Memory B cell (primary cell): ENCODE measurements around the gene PLEKHB1.

Source experiments
- ATAC-seq: fragments of 150-1000 bp; cut with Tn5 transposase; 2 replicates; pipeline ENCODE4 v1.10.0; 2021; ENCODE audit warnings: low read depth, mild to moderate bottlenecking, moderate library complexity
- DNase-seq, 2 donors: peaks; one replicate each; pipeline ENCODE4 v3.0.0; 2022; ENCODE audit warnings: low spot score in 2 of 2
- H3K27ac Mint-ChIP-seq: one replicate; pipeline ENCODE4 v1.8.0; 2022; ENCODE audit warnings: mild to moderate bottlenecking, moderate library complexity, mixed read lengths
- H3K27me3 Mint-ChIP-seq: one replicate; pipeline ENCODE4 v1.8.0; 2022; ENCODE audit warnings: mixed read lengths
- H3K36me3 Mint-ChIP-seq: one replicate; pipeline ENCODE4 v1.8.0; 2022; ENCODE audit warnings: mild to moderate bottlenecking, mixed read lengths
- H3K4me1 Mint-ChIP-seq: one replicate; pipeline ENCODE4 v1.8.0; 2022; ENCODE audit warnings: mixed read lengths
- H3K4me3 Mint-ChIP-seq: one replicate; pipeline ENCODE4 v1.8.0; 2022; ENCODE audit warnings: mild to moderate bottlenecking, moderate library complexity, mixed read lengths
- H3K9me3 Mint-ChIP-seq: one replicate; pipeline ENCODE4 v1.8.0; 2022; ENCODE audit warnings: mixed read lengths

The PLEKHB1 gene

GRCh38 chr11:73680687-73681086 lies 34.3 kb downstream of the PLEKHB1 start:
- no peak overlapping the region for H3K4me3 Mint-ChIP-seq
- H3K27ac Mint-ChIP-seq, result no peak overlapping the region
- DNase-seq (no peak), ATAC-seq (no peak)
- H3K27me3 Mint-ChIP-seq, result no peaks in the 10 kb centered on the region
- H3K4me1 Mint-ChIP-seq, result no peaks in the 10 kb centered on the region
- no peaks in the 10 kb centered on the region for H3K9me3 Mint-ChIP-seq
- H3K36me3 Mint-ChIP-seq, result peaks cover 19% of the 10 kb centered on the region

- H3K9me3 Mint-ChIP-seq, result no peaks in the 10 kb centered on the region
- H3K36me3 Mint-ChIP-seq, result peaks cover 7% of the 10 kb centered on the region
- no peaks in the 10 kb centered on the region for H3K4me1 Mint-ChIP-seq
- no peak for ATAC-seq
- no peaks in the 10 kb centered on the region for H3K27me3 Mint-ChIP-seq
- H3K27ac Mint-ChIP-seq, result no peak overlapping the region
- DNase-seq, result no peak
- no peak overlapping the region for H3K4me3 Mint-ChIP-seq
Observed at GRCh38 chr11:73693899-73694525, 47.6 kb downstream of the PLEKHB1 start.

GRCh38 chr11:73705053-73705452 lies 58.7 kb downstream of the PLEKHB1 start:
- Mint-ChIP-seq H3K27ac (no peak overlapping the region), H3K27me3 (no peaks in the 10 kb centered on the region), H3K4me3 (no peak overlapping the region), H3K9me3 (no peaks in the 10 kb centered on the region), H3K4me1 (no peaks in the 10 kb centered on the region), H3K36me3 (peaks cover 16% of the 10 kb centered on the region)
- no peak for DNase-seq
- no peak for ATAC-seq

- H3K9me3 Mint-ChIP-seq, result no peaks in the 10 kb centered on the region
- no peak for DNase-seq
- no peaks in the 10 kb centered on the region for H3K27me3 Mint-ChIP-seq
- H3K4me1 Mint-ChIP-seq, result peaks cover under 1% of the 10 kb centered on the region
- H3K27ac Mint-ChIP-seq, result no peak overlapping the region
- H3K4me3 Mint-ChIP-seq, result no peak overlapping the region
- ATAC-seq, result no peak
- peaks cover 9% of the 10 kb centered on the region for H3K36me3 Mint-ChIP-seq
Observed at GRCh38 chr11:73710964-73711363, 64.6 kb downstream of the PLEKHB1 start.
